Putamen (tissue), 1 donor: ENCODE measurements around the gene PRKCA.
"Not testable (repeated sequence)": the region's sequence is repeated elsewhere in the genome, so short reads cannot be mapped to it uniquely, and the experiment has no call there.

Source experiments
- DNase-seq: peaks from one replicate; pipeline ENCODE4 v3.0.0-alpha.2; 2016; ENCODE audit warnings: low spot score

Gene PRKCA

DNA sequence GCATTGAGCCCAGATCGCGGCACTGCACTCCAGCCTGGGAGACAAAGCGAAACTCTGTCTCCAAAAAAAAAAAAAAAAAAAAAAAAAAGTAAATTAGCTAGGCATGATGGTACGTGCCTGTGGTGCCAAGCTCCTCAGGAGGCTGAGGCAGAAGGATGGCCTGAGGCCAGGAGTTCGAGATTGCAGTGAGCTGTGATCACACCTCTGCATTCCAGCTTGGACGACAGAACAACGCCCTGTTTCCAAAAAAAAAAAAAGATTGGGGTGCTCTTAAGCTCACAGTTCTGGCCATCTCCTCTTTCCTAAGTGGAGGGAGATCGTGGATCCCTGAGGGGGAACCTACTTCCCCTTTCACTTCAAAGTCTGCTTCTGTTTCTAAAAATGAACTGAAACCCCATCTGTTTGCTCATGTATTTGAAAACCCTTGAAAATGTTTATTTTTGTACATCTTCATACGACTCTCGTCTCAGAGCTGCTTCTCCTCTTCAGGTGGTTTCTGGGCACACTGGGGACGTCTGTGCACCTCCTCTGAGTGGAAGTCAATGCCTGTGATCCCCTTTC lies 138.8 kb downstream of the PRKCA start:
- no peak for DNase-seq

DNA sequence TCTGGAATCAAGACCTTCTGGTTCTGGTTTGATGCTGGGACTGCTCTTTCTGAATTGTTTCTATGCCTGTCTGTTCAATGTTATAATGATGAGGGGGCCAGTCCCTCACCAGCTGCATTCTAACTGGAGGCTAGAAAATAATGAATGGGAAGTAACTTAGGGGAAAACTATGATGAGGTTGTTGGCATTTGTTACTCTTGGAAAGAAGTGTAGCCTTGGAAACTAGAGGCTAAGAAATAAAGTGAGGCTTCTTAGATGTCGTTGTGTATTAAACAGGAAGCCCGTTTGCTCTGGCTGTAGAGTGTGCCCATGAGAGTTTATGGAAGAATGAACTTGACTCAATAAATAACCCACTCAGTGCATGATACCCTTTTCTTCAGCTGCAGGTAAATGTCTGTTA lies 140.8 kb downstream of the PRKCA start:
- no peak for DNase-seq

DNA sequence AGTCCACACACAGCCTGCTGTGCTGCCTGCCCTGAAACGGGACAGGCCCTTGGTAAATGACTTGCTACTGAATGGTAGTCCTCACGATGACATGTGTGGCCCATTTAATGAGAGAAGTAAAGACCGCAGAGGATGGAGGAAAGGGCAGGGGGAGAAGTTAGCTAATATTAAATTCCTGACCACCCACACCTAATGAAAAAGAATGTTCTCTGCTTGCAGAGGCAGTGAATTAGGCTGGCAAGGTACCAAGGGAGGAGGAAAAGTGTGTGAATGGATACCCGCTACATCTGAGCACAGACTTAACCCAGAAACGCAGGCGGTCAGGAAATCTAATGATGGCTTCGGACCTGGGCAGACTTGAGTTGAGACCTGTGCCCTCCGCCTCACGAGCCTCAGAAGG lies 141.2 kb downstream of the PRKCA start:
- no peak for DNase-seq

DNA sequence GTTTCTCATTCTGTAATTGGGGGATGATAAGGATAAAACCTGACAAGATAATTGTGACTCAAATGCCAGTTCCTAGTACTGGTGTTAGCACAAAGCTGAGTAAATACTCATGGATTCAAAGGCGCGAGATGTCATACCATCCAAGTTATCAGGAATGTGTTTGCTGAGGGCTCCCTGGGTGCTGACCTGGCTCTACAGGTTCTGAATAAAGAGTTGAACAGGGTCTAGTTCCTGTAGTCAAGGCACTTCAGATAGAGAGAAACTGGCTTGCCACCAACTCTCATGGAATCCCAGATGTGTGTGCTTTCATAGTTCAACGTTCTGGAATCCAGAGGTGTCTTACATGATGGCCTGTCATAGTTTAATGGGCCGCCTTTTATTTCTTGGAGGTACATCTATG lies 141.6 kb downstream of the PRKCA start:
- DNase-seq = no peak

DNA sequence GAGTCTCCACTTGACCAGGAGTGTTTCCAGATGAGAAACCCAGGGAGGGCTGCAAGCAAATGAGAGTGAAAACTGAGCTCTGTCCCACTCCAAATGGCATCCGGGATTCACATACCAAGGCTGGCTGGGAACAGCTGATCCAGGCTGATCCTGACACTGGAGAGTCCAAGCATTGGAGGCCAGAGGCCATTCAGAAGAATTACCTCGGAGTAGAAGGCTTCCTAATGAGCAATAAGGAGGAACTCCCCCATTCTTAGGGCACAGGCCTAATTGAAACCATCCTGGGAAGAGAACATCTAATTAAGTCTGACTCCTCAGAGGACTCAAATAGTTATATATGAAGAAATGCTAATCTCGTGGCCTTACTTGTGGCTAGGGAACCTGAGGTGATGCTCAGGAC lies 142.8 kb downstream of the PRKCA start:
- no peak for DNase-seq

DNA sequence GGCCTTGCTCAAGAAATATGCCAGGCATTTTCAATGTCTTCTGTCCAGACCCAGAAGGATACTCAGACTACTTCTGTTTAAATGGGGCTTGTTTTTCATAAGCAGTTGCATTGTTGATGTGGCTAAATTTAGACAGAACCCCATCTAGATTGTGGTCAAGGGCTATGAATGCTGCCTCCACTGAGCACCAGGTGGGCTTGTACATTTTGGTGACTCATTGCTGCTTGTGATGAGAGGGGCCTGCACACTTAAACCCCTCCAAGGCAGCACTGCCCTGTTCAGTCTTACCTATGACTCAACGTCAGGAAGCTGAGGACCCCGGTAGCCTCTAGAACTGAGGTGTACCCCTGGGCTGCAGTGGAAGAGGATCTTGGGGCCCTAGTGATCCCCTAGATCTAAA lies 144.0 kb downstream of the PRKCA start:
- DNase-seq = no peak

DNA sequence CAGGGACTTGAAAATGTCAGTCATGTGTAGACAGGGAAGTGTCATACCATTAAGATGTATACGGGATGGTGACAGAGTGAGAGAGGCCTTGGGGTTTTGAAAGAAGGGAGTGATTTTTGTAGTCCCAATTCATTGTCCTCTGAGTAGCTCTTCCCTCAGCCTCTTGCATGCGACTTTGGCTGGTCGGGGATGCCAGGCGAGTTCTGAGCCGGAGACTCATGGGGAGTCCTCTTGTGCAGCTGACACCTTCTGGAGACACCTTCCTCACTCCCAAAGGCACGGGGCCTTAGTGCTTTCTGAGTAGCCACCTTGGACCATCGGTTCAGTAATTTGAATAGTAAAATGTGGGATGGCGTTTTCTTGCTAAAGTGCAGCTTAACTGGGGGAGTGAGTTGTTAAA lies 144.7 kb downstream of the PRKCA start:
- DNase-seq = no peak

DNA sequence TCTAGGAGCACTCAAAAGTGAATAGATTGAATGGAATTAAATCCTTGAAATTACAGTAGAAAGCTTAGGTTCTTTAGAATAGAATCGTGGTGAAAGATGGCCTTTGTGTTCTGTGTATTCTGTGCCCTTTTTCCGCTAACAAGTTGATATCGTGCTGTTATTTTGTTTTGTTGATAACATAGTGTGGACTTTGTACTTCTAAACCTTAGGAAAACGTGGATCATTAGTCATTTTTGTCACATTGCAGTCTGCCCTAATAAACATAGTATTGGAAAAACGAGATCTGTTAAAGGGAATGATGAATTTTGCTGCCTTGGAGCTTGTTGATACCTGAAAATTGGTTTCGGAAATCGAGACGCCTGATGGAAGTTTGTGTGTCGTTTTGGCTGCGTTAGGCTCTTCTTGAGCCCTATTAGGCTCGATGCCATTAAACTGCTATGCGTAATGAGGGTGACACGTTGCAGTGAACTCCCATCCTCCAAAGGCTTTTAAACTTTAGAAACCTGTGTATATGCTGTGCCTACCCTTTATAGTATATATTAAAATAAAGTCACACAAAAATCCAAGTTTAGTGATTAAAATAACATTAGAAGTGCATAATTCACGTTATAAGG lies 145.7 kb downstream of the PRKCA start:
- DNase-seq = no peak

DNA sequence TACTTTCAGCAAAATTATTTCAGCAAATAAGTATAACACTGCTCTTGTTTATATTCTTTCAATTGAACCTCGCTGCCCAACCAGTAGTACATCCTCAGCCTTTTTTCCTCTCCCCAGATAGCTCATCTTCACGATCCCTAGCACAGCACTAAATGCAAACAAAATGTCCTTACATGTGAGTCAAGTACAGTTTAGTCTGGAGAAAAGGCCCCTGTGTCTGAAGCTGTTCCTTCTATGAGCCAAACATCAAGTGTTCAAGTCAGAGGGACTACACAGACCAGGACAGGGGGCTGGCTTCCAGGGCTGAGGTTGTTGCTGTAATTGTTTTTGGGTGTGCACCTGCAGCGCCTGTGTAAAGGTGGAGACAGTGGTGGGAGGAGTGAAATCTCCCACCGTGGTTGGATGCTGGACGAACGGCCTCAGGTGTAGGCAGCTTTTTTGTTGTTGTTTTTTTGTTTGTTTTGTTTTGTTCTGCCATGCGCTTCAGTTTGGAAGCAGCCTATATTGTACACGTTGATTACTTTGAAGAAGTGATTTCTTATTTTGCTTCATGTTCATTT lies 147.1 kb downstream of the PRKCA start:
- no peak for DNase-seq

DNA sequence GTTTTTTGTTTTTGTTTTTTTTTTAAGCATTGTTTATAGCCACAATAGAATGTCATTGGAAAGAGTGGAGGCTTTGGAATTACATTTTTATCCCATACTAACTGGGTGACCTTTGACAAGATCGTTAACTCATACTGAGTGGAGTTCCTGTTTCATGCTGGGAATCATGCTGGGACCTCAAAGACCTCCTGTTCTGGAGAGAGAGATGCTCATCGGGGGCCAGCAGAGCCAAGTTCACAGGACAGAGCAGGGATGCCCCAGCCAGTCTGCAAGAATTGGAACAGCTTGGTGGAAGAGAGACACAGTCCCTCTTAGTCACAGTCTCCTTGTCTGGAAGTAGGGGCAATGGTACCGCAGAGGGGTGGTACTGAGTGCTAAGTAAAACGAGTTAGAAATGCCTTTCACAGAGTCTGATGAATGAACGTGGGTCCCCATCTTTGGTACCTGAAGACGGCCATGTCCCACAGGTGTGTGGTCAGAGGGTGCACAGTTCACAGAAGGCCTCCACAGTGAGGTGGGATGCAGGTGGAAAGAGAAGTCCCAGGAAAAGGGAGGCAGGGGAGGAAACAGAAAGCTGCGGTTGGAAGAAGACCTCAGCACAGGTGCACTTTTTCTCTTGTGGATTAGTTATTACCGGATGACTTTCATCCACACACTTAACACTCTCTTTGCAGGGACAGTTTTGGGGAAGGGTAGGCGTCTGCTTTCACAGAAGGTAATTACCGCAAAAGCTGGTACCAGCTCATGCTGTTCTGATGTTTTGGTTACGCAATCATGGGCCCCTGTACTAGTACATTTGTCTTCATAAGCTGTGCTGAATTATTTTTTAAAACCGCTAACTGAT lies 147.8 kb downstream of the PRKCA start:
- DNase-seq = no peak

DNA sequence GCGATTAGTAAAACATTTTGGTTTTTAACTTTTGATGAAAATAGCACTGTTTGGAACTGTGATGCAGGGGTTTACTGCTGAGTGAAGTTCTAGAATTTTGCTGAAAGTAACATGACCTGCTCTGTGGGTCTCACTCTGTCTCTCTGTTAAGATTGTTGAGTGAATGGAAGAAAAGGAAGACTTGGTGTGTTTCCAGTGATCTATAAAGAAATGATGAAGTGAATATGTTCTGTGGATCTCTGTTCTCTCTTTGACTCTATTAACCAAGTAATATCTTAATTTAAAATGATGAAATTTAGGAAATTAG lies 148.4 kb downstream of the PRKCA start:
- DNase-seq = no peak

DNA sequence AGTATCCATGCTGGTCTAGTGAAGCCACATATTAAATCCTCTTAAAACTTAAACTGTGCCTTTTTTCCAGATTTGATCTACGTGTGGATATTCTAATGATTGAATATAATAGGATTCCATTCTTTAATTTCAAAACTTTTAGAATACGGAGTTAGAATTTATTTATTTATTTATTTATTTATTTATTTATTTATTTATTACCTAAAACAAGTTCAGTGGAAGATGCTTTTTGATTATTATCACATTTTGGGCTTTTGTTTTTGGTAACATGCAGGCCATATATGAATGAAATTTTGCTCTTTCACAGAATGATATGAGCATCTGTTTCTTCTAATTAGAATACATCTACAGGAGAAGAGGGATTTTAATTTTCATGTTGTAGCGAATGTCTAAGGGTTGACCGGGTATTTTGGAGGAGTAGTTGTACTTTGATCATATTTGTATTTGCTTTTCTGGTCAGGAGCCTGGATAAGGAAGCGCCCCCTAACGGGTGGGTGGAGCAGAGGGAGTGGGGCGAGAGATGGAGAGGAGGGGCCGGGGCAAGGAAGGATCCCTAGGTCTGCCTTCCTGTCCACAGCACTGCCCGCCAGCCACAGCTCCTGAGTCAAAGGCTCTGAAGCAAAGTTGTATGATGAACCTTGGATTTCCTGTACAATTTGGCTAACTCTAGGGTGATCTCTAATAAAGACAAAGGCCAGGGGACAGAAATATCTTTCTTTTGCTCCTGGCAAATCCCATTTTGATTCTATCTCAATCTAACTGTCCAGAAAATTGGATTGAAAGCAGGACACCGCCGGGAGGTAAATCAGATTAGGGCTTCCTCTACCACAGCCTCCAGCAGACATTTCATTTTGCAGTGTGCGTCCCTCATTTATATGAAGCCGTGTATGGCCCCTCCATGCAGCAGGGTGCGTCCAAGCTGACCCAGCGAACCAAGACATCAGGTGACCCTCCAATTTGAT lies 149.1 kb downstream of the PRKCA start:
- no peak for DNase-seq

DNA sequence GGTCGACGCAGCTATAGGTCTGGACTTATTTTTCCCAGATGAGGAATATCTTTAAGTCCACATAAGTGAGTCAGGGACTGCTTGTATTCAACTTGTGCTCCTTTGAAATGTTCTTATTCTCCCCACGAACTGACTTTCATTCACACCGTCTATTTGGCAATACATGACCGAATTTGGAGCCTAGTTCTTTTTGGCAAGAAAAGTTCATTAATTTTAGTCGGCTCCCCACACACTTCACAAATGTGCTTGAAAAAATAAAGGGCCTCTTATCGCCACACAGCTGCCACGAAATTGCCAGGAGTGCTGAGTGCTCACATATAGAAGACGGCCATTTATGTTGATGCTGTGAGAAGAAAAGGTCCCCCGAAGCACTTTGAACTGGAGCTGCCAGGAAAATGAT lies 152.6 kb downstream of the PRKCA start:
- no peak for DNase-seq

DNA sequence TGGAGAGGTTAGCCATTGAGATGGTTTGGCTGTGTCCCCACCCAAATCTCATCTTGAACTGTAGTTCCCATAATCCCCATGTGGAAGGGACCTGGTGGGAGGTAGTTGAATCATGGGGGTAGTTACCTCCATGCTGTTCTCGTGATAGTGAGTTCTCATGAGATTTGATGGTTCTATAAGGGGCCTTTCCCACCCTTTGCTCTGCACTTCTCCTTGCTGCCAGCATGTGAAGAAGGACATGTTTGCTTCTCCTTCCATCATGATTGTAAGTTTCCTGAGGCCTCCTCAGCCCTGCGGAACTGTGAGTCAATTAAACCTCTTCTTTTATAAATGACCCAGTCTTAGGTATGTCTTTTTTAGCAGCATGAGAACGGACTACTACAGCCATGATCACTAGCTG lies 155.1 kb downstream of the PRKCA start:
- not testable (repeated sequence) for DNase-seq

DNA sequence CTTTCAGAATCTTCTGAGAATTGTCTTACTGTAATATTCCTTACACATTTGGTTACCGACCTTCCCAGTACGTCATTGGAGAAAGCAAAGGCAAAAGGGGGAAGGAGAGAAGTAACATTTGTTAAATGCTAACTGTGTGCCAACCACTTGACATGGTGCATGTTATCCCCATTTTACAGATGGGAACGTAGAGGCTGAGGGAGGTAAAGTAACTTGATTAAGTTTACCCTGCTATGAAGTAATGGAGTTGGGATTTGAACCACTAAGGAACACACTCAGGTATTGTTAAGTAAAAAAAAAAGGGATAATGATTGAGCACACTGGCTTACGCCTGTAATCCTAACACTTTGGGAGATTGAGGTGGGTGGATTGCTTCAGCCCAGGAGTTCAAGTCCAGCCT lies 156.4 kb downstream of the PRKCA start:
- no peak for DNase-seq

DNA sequence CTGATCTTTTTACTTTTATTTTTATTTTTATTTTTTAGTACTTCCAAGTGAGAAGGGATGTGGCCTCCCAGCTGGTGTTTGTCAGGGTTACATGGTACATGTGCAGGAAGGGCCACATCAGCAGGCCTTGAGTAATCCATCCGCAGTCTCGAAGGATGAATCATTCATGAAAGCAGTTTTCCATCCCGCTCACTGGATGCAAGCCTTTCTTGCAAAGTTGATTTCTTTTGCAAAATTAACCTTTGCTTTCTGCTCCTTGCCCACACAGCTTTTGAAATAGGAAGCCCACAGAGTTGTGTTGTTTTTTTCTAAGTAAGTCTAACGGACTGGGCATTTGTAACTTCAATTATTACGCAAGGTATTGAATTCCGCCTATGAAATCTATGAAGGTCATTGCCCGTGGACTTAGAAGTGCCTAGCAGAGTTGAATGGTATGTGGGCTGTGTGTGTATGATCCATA lies 157.4 kb downstream of the PRKCA start:
- DNase-seq = no peak

DNA sequence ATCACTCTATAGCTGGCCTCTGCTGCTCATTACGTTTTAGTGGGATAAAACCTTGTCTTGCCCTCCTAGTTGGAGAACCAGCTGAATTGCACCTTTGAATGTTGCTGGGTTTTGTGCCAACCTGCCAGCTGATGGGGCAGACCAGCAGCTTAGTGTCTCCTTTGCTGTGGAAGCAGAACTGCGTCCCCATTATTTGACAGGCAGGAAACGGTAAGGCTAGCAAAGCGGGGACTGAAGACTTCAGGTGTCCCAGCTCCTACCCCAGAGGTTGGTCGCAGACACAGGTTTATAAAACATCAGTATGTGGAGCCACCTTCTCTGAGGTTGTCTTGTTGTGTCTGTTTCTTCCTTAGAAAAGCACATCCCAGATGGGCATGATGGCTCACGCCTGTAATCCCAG lies 158.1 kb downstream of the PRKCA start:
- no peak for DNase-seq

DNA sequence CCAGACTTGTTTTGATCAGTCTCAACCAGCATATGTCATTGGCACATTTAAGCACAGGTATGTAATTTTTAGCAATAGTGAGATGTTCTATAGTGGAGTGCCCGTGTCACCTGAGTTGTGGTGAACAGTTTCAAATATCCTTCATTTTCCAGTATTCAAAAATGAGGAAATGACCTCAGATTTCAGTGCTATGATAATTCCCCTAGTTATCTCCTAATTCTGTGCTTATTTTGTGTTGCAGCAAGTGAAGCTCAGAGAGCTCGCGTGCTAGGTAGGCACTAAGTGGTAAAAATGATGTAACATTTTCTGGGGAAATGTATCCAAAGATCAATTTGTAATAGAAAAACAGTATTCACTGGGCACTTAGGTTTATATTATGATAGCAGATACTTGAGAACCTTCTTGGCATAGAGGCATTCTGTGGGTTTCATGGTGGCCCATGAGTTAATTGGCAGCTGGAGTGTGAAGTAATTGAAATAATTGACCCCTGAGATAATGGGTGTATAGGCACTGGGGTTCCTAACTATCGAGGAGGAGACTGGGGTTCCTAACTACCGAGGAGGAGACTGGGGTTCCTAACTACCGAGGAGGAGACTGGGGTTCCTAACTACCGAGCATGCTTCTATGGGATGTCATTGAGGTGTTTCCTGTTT lies 159.1 kb downstream of the PRKCA start:
- DNase-seq = no peak

DNA sequence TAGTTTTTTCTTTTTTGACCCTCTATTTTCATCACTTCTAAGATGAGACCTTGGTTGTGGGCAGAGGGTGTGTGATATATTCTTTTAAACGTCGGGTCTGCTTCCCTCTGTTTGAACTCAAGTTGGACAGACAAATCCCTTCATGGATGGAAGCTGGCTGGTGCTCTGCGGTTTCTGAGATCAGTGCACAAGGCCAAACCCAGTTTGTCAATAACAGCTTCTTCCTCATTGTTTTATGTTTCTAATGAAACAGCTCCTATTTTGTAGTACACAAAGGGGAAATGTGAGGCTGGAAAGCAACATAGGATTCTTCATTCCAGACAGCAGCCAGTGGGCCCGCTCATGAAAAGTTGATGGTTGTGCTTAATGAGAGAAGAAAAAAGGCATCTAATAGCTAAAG lies 159.6 kb downstream of the PRKCA start:
- peak; percentile 28 for DNase-seq

DNA sequence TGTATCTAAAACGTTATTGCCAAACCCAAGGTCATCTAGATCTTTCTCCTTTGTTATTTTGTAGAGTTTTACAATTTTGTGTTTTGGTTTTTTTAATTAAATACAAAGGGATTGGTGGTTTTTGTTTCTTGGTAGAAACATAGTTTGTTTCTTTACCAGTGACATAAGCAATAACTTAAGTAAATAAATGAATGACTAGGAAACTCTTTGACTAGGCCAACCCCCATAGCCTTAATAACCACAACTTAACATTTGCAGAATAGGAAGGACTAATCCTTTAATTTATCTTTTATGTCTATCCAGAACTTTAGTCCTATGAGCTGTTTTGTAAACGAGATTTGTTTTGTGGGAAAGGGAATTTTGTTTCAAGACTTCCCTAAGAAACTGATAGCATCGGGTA lies 162.5 kb downstream of the PRKCA start:
- DNase-seq = no peak

DNA sequence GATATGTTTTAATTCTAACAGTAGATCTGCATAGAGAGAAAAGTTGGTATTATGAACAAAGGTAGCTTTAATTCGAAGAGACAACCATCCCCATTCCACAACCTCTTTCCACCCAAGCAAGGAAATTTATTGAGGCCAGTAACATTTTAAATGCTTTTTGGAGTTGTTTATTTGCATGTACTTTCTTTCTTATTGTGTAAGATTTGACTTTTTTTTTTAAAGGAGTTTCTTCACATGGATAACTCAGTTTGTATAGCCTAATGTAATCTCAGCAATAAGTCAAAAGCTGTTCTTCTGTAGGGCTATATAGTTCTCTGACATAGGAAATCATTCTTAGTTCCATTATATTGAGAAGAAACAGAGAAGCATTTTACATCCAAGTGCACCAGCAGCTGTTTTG lies 163.3 kb downstream of the PRKCA start:
- no peak for DNase-seq
